IMR-90 (cell line): ENCODE data around the gene DPP10. TPM values are rescaled to one million over a fixed set of nuclear protein-coding genes. Genes with fewer than 3 reads are reported as not detected.

Experiments used
- ATAC-seq: fragments of 200-7000 bp; cut with Tn5 transposase; 2 replicates; pipeline ENCODE4 v1.9.1; 2020; ENCODE audit warnings: low read depth, mild to moderate bottlenecking, moderate library complexity
- BruUV-seq: library from RNA; stranded (reverse); fragments of 400-500 nt; replicated peaks from 2 replicates; lab custom pipeline; 2021; lab: Mats Ljungman, UMichigan
- CTCF ChIA-PET: fragments of 300-600 bp; formaldehyde crosslinking; extraction: SDS; loops from one replicate; lab custom pipeline; 2021; ENCODE audit warnings: antibody characterized with exemption; lab: Yijun Ruan, JAX
- POLR2A ChIA-PET: fragments of 300-600 bp; sonication (Branson Sonifier 250); formaldehyde crosslinking; loops from one replicate; lab custom pipeline; 2022; ENCODE audit warnings: antibody characterized with exemption; ENCODE audit not compliant: unreplicated experiment; lab: Charles Lee
- DNase-seq: peaks from one replicate; pipeline ENCODE4 v3.0.0; 2013
- H2AFZ ChIP-seq: replicated peaks from 2 replicates; pipeline ENCODE3; 2013; ENCODE audit warnings: low read length, mild to moderate bottlenecking; ENCODE audit not compliant: poor library complexity
- H2AK5ac ChIP-seq: 2 replicates; pipeline ENCODE4 v1.6.1; 2013; ENCODE audit warnings: low read depth, low read length, inconsistent platforms
- H2AK9ac ChIP-seq: replicated peaks from 2 replicates; pipeline ENCODE3; 2013; ENCODE audit warnings: mild to moderate bottlenecking, low read depth, low read length, moderate library complexity; ENCODE audit not compliant: poor library complexity
- H2BK120ac ChIP-seq: 2 replicates; pipeline ENCODE4 v1.6.1; 2013; ENCODE audit warnings: low read depth, low read length, inconsistent platforms
- H2BK15ac ChIP-seq: 3 replicates; pipeline ENCODE4 v1.6.1; 2013; ENCODE audit warnings: low read depth, low read length, inconsistent platforms
- H2BK20ac ChIP-seq: 2 replicates; pipeline ENCODE4 v1.6.1; 2013; ENCODE audit warnings: low read depth, mild to moderate bottlenecking, inconsistent platforms, low read length, moderate library complexity
- H2BK5ac ChIP-seq: 2 replicates; pipeline ENCODE4 v1.6.1; 2013; ENCODE audit warnings: mild to moderate bottlenecking, low read depth, low read length, inconsistent platforms; ENCODE audit not compliant: poor library complexity, severe bottlenecking
- H3K14ac ChIP-seq: replicated peaks from 2 replicates; pipeline ENCODE4 v1.6.1; 2013; ENCODE audit warnings: low read depth, low read length, inconsistent platforms
- H3K18ac ChIP-seq: 2 replicates; pipeline ENCODE4 v1.6.1; 2013; ENCODE audit warnings: low read depth, low read length, control low read depth
- H3K23ac ChIP-seq: 2 replicates; pipeline ENCODE4 v1.6.1; 2013; ENCODE audit warnings: low read depth, low read length, inconsistent platforms
- H3K27ac ChIP-seq: 2 replicates; pipeline ENCODE4 v1.5.1; 2013; ENCODE audit warnings: mild to moderate bottlenecking, control low read depth, low read length; ENCODE audit not compliant: insufficient read depth
- H3K27me3 ChIP-seq: 2 replicates; pipeline ENCODE4 v1.6.1; 2013; ENCODE audit warnings: low read length; ENCODE audit not compliant: control insufficient read depth, insufficient read depth
- H3K36me3 ChIP-seq: 2 replicates; pipeline ENCODE4 v1.6.1; 2013; ENCODE audit warnings: low read length, mixed read lengths; ENCODE audit not compliant: control insufficient read depth, insufficient read depth
- H3K4ac ChIP-seq: 2 replicates; pipeline ENCODE4 v1.6.1; 2013; ENCODE audit warnings: low read depth, low read length, inconsistent platforms
- H3K4me1 ChIP-seq: 2 replicates; pipeline ENCODE4 v1.6.1; 2013; ENCODE audit warnings: low read length, mixed read lengths; ENCODE audit not compliant: control insufficient read depth, insufficient read depth
- H3K4me2 ChIP-seq: 2 replicates; pipeline ENCODE4 v1.6.1; 2013; ENCODE audit warnings: low read depth, mild to moderate bottlenecking, control low read depth, low read length, moderate library complexity
- H3K4me3 ChIP-seq: 2 replicates; pipeline ENCODE4 v1.5.1; 2013; ENCODE audit warnings: low read depth, mild to moderate bottlenecking, control low read depth, low read length, moderate library complexity; ENCODE audit not compliant: insufficient read depth
- H3K56ac ChIP-seq: 2 replicates; pipeline ENCODE4 v1.6.1; 2013; ENCODE audit warnings: low read length, inconsistent platforms; ENCODE audit not compliant: insufficient read depth; ENCODE audit errors: extremely low read depth
- H3K79me1 ChIP-seq, 2 experiments: 2 replicates each; pipeline ENCODE4 v1.6.1; 2013; ENCODE audit warnings: low read length in 2 of 2, inconsistent platforms in 1 of 2, low read depth in 1 of 2
- H3K9ac ChIP-seq: 2 replicates; pipeline ENCODE4 v1.6.1; 2013; ENCODE audit warnings: low read depth, low read length, control low read depth
- H3K9me1 ChIP-seq: 2 replicates; pipeline ENCODE4 v1.6.1; 2013; ENCODE audit warnings: low read length, inconsistent platforms; ENCODE audit not compliant: insufficient read depth
- H3K9me3 ChIP-seq: 2 replicates; pipeline ENCODE4 v1.6.1; 2013; ENCODE audit warnings: low read length; ENCODE audit not compliant: control insufficient read depth, insufficient read depth
- H4K20me1 ChIP-seq: 2 replicates; pipeline ENCODE4 v1.6.1; 2013; ENCODE audit warnings: low read length, inconsistent platforms; ENCODE audit not compliant: insufficient read depth
- H4K5ac ChIP-seq: 2 replicates; pipeline ENCODE4 v1.6.1; 2013; ENCODE audit warnings: mild to moderate bottlenecking, low read depth, low read length, control low read depth
- H4K8ac ChIP-seq, 2 experiments: 2 replicates each; pipeline ENCODE4 v1.6.1; 2013; ENCODE audit warnings: low read depth in 2 of 2, low read length in 2 of 2, control low read depth in 1 of 2, inconsistent platforms in 1 of 2
- H4K91ac ChIP-seq: 2 replicates; pipeline ENCODE4 v1.6.1; 2013; ENCODE audit warnings: low read depth, low read length, inconsistent platforms; ENCODE audit not compliant: insufficient read depth
- BHLHE40 ChIP-seq: fragments of 150-350 bp; IDR thresholded peaks from 2 replicates; pipeline ENCODE4 v1.6.1; 2016; ENCODE audit warnings: mild to moderate bottlenecking, low read depth, low read length
- CEBPB ChIP-seq: IDR thresholded peaks from 2 replicates; pipeline ENCODE4 v1.6.1; 2012; ENCODE audit warnings: low read depth, low read length, improper control_type of control experiment
- MAFK ChIP-seq: IDR thresholded peaks from 2 replicates; pipeline ENCODE4 v1.6.1; 2012; ENCODE audit warnings: low read depth, low read length, improper control_type of control experiment
- NFE2L2 ChIP-seq: fragments of 150-350 bp; IDR thresholded peaks from 2 replicates; pipeline ENCODE4 v1.6.1; 2016; ENCODE audit warnings: low read depth, mild to moderate bottlenecking, low read length
- RAD21 ChIP-seq: IDR thresholded peaks from 2 replicates; pipeline ENCODE4 v1.6.1; 2012; ENCODE audit warnings: low read length, improper control_type of control experiment
- SMC3 ChIP-seq: fragments of 150-350 bp; IDR thresholded peaks from 2 replicates; pipeline ENCODE4 v1.6.1; 2016; ENCODE audit warnings: low read depth, mild to moderate bottlenecking, antibody characterized with exemption, low read length, moderate library complexity
- WGBS, 2 experiments: methylation state at CpG; one replicate each; pipeline versions ENCODE4 v1.1.5 to v1.1.7; 2013; ENCODE audit warnings: missing lambda C conversion rate in 2 of 2; ENCODE audit not compliant: insufficient read length in 1 of 2; ENCODE audit errors: extremely low coverage in 2 of 2; 5-methylcytosine and 5-hydroxymethylcytosine counted together
- dilution Hi-C: fragments of 300-500 bp; cut with HindIII; formaldehyde crosslinking; loops from one replicate; pipeline ENCODE4 v1.14.3; 2018; ENCODE audit warnings: low sequenced_read_pairs; ENCODE audit not compliant: unreplicated experiment
- in situ Hi-C: fragments of 300-500 bp; cut with MboI; formaldehyde crosslinking; loops from 3 replicates; pipeline ENCODE4 v1.14.3; 2019; ENCODE audit warnings: low sequenced_read_pairs, inconsistent platforms, mixed read lengths
- intact Hi-C: fragments of 100-400 bp; cut with micrococcal nuclease; formaldehyde crosslinking; loops from 2 replicates; pipeline ENCODE4 v1.10.0; 2022
- polyA plus RNA-seq, 3 experiments: library from polyadenylated mRNA; depleted of rRNA; stranded (reverse); fragments of >200 nt; gene quantifications; 2 replicates each; pipeline ENCODE4 v1.2.3, GENCODE V29; 2012; ENCODE audit warnings: low replicate concordance in 1 of 3
- total RNA-seq: library from RNA; depleted of rRNA; stranded (reverse); fragments of >200 nt; gene quantifications from 2 replicates; pipeline ENCODE4 v1.2.3, GENCODE V29; 2012
- TF ChIP-seq, protein P1 (sequence below): fragments of 150-350 bp; IDR thresholded peaks from 2 replicates; pipeline ENCODE4 v1.6.1; 2017; ENCODE audit warnings: mild to moderate bottlenecking, antibody characterized with exemption, low read length, low read depth

DPP10 gene
- total and polyA plus RNA-seq, 2 of the 4 experiments (the other 2 are of a cell fraction), result not detected

GRCh38 chr2:115746151-115746550, 1303.7 kb downstream of the DPP10 start:
- no peak overlapping the region for H4K5ac ChIP-seq
- H3K4me1 ChIP-seq, result no peaks in the 10 kb centered on the region
- H2BK5ac ChIP-seq, result no peak overlapping the region
- POLR2A ChIA-PET, result no interaction called here
- no peak overlapping the region for H3K56ac ChIP-seq
- no peak overlapping the region for H3K14ac ChIP-seq
- H2BK120ac ChIP-seq, result no peak overlapping the region
- ATAC-seq (no peak), DNase-seq (no peak)
- no peak overlapping the region for H2AFZ ChIP-seq
- H3K9me3 ChIP-seq, result peaks cover 5% of the 10 kb centered on the region; the same call in 1 of the 2 replicates
- no peaks in the 10 kb centered on the region for H3K79me1 ChIP-seq
- no peak overlapping the region for H4K91ac ChIP-seq
- 0% methylated on average over 1 of the region's 1 CpG; no CpG with 5 or more reads in 1 of the 2 experiments for WGBS, 2 experiments
- no peak overlapping the region for H2BK15ac ChIP-seq
- no peak overlapping the region for H3K18ac ChIP-seq
- CTCF ChIA-PET, result no interaction called here
- no peaks in the 10 kb centered on the region for H3K9me1 ChIP-seq
- TF ChIP-seq BHLHE40 (no peak), MAFK (no peak), NFE2L2 (no peak), CEBPB (no peak), RAD21 (no peak), SMC3 (no peak)
- TF ChIP-seq, protein P1, sequence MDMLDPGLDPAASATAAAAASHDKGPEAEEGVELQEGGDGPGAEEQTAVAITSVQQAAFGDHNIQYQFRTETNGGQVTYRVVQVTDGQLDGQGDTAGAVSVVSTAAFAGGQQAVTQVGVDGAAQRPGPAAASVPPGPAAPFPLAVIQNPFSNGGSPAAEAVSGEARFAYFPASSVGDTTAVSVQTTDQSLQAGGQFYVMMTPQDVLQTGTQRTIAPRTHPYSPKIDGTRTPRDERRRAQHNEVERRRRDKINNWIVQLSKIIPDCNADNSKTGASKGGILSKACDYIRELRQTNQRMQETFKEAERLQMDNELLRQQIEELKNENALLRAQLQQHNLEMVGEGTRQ, result no peak
- no peak overlapping the region for H2BK20ac ChIP-seq
- in situ Hi-C loops, result no loop called here
- H4K8ac ChIP-seq, result no peak overlapping the region
- H2AK9ac ChIP-seq, result no peak overlapping the region
- no peak overlapping the region for H2AK5ac ChIP-seq
- no peak overlapping the region for H3K27ac ChIP-seq
- no peak overlapping the region for H3K23ac ChIP-seq
- H3K27me3 ChIP-seq, result no peaks in the 10 kb centered on the region
- no peak overlapping the region for H3K4me3 ChIP-seq
- H3K36me3 ChIP-seq, result no peaks in the 10 kb centered on the region
- H3K9ac ChIP-seq, result no peak overlapping the region
- BruUV-seq, result no TSS peak
- dilution Hi-C loops, result no loop called here
- no peaks in the 10 kb centered on the region for H4K20me1 ChIP-seq
- intact Hi-C loops, result no loop called here
- H3K4ac ChIP-seq, result no peak overlapping the region
- no peak overlapping the region for H3K4me2 ChIP-seq
